ENCODE measurements around the gene ADAMTSL4.
"Not testable (repeated sequence)": the region's sequence is repeated elsewhere in the genome, so short reads cannot be mapped to it uniquely, and the experiment has no call there.

ADAMTSL4 gene

DNA sequence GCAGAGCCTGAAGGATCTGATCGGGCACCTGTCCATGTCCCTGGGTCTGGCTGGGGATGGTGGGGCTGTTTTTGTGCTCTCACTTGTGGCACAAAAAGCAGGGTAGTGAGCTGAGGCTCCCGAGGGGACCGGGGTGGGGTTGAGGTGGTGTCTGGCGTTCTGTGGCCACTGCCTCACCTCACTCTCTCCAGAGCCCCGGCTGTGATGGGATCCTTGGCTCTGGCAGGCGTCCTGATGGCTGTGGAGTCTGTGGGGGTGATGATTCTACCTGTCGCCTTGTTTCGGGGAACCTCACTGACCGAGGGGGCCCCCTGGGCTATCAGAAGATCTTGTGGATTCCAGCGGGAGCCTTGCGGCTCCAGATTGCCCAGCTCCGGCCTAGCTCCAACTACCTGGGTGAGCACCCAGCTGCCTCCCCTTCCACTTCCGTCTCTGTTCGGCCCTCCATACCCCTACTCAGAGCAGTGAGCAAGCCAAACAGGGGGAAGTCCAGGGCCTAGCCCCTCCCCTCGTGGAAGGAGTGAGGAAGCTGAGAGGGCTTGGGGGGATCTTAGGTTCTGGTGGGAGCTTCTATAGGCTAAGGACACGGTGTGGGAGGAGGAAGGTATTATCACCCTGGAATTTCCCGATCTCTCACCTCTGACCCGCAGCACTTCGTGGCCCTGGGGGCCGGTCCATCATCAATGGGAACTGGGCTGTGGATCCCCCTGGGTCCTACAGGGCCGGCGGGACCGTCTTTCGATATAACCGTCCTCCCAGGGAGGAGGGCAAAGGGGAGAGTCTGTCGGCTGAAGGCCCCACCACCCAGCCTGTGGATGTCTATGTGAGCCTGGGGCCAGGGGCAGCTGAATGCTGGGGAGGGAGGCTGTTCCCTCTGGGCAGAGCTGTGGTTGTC, 7.0 kb downstream of the ADAMTSL4 start:
- no peak for DNase-seq

DNA sequence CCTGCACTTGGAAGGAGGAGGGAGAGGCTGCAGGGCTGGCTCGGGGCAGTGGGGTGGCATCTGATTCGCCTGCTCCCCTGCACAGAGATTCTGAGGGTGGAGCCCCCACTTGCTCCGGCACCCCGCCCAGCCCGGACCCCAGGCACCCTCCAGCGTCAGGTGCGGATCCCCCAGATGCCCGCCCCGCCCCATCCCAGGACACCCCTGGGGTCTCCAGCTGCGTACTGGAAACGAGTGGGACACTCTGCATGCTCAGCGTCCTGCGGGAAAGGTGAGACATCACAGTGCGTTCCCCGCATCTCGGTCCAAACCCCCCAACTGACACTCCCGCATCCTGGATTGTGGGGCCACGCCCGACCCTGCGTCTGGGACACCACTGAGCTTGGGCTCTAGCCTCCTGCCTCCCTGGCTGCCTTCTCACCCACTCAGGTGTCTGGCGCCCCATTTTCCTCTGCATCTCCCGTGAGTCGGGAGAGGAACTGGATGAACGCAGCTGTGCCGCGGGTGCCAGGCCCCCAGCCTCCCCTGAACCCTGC, 7.9 kb downstream of the ADAMTSL4 start:
- DNase-seq = no peak

DNA sequence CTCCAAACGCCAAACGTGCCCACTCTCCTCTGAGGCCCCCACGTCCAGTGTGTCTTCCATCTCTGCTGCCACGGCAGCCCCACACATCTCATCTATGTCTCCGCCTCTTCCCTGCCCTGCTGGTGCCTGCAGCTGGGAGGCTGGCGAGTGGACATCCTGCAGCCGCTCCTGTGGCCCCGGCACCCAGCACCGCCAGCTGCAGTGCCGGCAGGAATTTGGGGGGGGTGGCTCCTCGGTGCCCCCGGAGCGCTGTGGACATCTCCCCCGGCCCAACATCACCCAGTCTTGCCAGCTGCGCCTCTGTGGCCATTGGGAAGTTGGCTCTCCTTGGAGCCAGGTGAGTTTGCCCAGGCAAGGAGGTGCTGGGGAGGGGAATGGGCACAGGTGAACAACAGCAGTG, 8.6 kb downstream of the ADAMTSL4 start:
- no peak for DNase-seq

DNA sequence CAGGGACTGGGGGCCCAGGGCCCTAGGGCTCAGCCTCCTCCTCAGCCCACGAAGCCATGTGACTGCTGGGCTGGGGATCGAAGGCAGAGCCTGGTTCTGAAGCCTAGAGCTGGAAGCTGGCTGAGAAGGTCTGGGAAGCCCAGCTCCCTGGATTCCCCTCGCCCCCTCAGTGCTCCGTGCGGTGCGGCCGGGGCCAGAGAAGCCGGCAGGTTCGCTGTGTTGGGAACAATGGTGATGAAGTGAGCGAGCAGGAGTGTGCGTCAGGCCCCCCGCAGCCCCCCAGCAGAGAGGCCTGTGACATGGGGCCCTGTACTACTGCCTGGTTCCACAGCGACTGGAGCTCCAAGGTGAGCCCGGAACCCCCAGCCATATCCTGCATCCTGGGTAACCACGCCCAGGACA, 9.1 kb downstream of the ADAMTSL4 start:
- no peak for DNase-seq

DNA sequence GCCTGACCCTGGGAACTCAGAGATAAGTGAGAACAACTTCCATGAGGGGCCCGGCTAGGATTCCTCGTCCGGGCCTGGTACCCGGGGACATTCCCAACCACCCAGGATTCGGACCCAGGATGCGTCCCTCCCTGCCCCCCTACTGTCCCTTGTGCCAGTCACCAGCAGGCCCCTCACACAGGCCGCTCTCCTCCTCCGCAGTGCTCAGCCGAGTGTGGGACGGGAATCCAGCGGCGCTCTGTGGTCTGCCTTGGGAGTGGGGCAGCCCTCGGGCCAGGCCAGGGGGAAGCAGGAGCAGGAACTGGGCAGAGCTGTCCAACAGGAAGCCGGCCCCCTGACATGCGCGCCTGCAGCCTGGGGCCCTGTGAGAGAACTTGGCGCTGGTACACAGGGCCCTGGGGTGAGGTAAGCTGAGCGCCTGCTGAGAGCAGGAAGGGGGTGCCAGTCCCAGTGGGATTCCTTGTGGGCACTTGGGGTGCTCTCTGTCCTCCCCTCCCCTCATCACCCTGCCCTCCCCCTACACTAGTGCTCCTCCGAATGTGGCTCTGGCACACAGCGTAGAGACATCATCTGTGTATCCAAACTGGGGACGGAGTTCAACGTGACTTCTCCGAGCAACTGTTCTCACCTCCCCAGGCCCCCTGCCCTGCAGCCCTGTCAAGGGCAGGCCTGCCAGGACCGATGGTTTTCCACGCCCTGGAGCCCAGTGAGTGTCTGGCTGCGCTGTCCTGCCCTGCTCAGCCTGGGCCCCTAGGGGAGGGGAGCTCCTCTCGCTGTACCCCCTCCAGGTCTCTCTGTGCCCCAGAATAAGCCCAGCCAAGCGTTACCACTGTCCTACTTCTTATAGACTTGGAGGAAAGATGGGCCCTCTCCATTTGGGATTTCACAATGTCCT, 9.8 kb downstream of the ADAMTSL4 start:
- no peak for DNase-seq

DNA sequence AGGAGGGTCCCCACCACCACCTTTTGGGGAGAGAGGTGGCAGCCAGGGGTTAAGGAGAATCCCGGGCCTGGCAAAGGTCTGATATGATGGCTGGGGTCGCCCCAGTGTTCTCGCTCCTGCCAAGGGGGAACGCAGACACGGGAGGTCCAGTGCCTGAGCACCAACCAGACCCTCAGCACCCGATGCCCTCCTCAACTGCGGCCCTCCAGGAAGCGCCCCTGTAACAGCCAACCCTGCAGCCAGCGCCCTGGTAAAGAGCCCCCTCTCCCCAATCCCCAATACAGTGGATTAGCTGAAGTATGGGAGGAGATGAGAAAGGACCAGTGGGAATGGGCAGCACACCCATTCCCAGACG, 10.4 kb downstream of the ADAMTSL4 start:
- DNase-seq = no peak

DNA sequence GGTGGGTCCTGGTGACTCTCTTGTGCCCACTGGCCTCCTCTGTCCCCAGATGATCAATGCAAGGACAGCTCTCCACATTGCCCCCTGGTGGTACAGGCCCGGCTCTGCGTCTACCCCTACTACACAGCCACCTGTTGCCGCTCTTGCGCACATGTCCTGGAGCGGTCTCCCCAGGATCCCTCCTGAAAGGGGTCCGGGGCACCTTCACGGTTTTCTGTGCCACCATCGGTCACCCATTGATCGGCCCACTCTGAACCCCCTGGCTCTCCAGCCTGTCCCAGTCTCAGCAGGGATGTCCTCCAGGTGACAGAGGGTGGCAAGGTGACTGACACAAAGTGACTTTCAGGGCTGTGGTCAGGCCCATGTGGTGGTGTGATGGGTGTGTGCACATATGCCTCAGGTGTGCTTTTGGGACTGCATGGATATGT, 10.8 kb downstream of the ADAMTSL4 start:
- DNase-seq = peak; percentile 83 to 89

DNA sequence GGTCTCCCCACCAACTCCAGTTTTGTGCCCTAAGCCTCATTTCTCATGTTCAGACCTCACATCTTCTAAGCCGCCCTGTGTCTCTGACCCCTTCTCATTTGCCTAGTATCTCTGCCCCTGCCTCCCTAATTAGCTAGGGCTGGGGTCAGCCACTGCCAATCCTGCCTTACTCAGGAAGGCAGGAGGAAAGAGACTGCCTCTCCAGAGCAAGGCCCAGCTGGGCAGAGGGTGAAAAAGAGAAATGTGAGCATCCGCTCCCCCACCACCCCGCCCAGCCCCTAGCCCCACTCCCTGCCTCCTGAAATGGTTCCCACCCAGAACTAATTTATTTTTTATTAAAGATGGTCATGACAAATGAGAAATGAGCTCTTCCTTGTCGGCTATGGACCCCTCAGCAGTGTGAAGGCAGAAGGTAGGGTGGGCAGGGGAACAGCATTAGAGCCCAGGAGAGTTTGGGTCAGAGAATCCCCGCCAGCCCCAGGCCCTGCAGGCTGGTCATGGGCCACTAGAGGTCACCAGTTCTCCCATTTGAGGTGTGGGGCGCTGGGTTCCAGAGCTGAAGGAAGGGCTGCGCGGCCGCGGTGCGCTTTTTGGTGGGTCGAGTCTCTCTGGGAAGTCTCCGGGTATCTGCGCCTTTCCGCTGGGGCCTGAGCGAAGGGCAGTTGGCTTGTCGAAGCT, 11.5 kb downstream of the ADAMTSL4 start:
- DNase-seq = peak; percentile 95 to 98

DNA sequence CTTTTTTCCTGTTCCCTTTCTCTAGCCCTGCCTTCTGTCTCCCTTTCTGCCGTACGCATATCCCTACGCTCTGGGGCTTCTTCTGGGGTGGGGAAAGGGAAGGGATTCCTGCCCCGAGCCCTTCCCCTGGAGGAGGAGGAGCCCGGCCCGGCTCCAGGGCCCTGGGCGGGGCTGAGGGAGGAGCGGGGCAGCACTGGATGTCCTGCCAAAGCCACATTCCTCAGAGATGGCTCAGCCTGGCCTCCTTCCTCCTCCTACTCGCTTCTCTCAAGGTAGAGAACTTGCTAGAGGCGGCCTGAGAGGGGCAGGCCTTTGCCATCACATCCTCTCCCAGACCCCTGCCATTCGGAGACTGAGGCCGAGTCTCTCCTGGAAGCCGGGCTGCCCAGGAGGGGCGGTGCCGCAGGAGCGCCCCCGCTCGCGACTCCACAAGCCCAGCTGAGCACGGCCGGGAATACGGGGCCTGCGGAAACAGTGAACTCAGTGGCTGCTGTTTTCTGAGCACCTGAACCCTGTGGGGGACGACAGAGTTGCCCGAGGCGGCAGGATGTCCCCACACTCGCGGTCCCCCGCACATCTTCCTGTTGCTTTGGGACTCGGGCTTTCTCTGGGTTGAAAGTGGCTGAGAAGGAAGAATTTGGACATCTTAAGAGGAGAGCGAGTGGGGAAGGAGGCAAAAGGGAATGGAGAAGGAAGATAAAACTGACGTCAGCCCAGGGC, 12.2 kb downstream of the ADAMTSL4 start:
- DNase-seq = peak; percentile 91 to 95

DNA sequence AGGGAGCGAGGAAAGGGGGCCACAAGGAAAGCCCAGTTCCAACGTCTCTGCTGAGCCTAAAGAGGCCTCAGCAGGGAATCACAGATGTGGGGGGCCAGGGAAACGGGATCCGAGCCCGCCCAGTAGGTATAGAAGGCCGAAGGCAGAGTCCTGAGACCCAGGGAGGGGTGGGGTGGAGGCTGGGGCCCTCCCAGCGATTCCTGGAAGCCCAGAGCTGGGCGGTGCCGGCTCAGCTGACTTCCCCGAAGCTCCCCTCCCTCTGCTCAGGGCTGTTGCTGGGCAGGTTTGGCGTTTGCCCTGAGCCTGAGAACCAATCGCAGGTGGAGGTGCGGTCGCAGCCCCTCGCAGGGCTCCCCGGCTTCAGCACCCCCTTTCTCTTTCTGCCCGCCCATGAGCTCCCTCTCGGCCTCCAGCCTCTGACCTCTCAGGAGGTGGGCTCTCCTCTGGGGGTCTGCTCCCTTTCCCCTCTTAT, 12.8 kb downstream of the ADAMTSL4 start:
- DNase-seq = peak; percentile 93 to 96

DNA sequence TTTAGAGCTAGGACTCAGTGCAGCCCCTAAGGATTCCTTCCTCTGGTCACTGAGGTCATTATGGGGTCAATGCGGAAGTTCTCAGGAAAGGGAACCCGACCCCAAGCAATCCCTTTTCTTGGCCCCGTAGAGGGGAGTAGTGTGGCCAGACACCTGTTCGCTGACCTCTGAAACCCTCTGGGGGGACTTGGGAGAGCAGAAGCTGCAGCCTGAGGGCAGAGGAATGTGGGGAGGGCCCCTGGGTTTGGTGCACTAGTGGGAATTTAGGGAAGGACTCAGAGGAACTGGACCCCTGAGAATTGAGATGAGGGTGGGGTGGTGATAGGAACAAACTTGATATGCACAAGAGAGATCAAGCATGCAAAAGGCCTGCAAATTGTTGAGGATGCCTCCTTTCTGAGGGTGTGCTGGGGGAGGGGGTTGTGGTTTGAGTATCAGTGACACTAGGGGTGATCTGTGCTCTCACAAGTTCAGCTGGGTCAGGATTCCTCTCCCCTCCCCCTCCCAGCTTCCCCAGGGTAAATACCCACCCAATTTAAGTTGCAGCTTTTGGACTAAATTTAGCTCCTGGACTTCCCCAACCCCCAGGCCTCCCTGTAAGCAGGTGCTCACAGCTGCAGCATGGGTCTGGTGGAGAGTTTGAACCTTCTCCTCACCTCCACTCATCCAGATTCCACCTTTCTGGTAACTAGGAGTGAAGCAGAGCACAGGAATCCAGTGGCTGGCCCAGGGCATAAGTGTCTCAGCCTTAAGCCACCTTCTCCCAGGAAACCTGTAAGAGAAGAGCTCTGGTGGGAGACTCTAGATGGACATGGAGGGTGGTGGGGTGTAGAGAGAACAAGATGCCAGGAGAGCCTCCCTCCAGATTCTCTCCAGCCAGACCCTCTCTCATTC, 13.5 kb downstream of the ADAMTSL4 start:
- peak; percentile 56 to 76 for DNase-seq

DNA sequence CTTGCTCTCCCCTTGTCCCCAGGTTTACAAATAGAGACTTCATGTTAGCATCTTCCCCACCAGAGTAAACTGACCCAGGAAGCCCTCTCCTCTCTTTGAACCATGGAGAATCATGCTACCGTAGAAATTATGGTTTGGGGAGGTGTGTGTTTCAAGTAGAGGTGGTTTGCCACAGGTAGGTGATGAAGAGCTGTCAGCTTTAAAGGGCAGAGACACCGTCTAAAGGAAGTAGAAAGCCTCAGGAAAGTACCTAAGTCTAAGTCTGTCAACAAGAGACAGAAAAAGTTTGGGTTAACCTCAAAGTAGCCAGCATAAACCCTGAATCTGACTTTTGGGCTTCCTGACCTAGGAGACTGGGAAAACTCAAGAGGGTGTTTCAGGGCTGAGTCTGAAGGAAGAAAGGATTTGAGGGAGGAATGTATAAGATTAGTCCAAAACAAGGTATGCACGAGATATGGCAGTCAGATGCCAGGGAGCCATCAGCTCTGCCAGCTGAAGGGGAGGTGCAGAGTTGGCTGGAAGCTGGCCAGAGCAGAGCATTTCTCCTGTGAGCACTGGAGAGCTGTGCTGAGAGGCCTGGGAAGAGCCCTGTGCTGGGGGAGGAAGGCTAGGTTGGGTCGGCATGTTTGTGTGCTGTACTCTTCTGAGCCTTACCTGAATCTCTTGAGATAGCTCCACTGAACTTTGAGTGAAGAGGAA, 14.3 kb downstream of the ADAMTSL4 start:
- DNase-seq = peak; percentile 88 to 90

DNA sequence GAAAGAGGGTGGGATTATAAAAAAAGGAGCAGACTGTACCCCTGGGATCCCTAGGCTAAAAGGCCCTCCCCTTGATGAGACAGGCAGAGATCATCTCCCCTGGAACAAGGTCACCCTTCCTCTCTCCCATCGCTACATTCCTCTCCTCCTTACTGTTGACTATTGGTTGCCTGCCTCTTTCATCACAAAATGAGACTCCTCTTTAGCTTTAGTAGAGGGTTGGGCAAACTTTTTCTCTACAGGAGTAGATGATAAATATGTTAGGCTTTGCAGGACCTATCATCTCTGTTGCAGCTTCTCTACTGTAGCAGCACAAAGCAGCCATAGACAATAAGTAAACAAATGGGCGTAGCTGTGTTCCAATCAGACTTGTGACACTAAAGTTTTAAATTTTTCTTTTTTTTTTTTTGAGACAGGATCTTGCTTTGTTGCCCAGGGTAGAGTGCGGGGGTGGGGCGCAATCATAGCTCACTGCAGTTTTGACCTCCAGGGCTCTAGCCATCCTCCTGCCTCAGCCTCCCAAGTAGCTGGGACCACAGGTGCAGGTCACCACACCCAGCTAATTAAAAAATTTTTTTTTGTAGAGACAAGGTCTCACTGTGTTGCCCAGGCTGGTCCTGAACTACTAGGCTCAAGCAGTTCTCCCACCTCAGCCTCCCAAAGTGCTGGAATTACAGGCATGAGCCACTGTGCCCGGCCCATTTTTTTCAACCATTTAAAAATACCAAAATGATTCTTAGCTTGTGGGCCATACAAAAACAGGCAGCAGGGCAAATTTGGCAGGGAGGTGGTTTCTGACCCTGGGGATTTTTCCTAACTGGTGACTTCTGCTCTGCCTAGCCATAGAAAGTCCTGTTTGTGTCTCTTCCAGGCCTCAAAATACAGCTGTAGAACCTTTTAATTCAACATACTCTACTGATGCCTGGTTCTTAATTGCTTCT, 15.1 kb downstream of the ADAMTSL4 start:
- no peak for DNase-seq

DNA sequence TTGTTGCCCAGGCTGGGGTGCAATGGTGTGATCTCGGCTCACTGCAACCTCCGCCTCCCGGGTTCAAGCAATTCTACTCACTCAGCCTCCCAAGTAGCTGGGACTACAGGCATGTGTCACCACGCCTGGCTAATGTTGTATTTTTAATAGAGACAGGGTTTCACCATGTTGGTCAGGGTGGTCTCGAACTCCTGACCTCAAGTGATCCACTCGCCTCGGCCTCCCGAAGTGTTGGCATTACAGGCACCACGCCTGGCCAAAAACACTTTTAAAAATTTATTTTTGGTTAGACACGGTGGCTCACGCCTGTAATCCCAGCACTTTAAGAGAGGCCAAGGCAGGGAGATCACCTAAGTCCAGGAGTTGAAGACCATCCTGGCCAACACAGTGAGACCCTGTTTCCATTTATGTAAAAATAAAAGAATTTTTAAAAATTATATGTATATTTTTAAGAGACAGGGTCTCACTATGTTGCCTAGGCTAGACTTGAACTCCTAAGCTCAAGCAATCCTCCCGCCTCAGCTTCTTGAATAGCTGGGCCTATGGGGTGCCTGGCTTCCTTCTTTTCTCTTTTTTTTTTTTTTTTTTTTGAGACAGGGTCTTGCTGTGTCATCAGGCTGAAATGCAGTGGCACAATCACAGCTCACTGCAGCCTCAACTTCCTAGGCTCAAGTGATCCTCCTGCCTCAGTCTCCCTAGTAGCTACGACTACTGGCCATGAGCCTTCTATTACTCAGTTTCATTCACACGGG, 16.2 kb downstream of the ADAMTSL4 start:
- not testable (repeated sequence) for DNase-seq

DNA sequence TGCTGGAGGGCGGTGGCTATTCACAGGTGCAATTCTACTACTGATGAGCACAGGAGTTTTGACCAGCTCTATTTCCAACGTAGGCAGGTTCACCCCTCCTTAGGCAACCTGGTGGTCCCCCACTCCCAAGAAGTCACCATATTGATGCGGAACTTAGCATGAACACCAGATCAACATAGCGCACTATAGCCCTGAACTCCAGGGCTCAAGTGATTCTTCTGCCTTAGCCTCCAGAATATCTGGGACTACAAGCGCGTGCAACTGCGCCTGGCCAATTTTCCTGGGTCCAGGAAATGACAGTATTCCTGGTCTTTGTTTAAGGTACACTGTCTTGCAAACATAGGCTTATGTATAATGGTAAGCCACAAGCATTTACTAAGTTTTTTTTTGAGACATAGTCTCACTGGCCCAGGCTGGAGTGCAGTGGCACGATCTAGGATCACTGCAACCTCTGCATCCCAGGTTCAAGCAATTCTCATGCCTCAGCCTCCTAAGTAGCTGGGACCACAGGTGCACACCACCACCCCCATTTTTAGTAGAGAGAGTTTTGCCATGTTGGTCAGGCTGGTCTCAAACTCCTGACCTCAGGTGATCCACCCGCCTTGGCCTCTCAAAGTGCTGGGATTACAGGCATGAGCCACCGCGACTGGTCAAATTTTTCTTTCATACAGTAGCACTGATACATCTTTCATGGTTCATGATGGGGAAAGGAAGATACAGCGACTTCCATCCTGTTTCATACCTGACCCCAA, 17.6 kb downstream of the ADAMTSL4 start:
- no peak for DNase-seq

DNA sequence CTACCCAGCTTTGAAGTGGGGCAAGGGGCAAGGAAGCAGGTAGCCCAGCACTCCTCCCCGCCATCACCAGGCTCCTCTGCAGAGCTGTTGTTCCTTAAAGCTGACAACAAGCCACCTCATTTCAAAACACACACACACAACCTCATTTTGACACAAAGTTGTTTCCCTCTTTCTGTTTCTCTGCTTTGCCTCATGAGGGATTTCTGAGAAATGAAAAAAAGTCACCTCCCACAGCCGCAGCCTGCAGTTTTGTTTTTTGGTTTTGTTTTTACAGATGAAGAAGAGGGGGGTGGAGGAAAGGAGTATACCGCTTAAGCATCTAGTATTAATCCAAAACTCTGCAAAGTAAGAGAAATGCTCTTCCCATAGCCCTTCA, 18.1 kb downstream of the ADAMTSL4 start:
- no peak for DNase-seq

DNA sequence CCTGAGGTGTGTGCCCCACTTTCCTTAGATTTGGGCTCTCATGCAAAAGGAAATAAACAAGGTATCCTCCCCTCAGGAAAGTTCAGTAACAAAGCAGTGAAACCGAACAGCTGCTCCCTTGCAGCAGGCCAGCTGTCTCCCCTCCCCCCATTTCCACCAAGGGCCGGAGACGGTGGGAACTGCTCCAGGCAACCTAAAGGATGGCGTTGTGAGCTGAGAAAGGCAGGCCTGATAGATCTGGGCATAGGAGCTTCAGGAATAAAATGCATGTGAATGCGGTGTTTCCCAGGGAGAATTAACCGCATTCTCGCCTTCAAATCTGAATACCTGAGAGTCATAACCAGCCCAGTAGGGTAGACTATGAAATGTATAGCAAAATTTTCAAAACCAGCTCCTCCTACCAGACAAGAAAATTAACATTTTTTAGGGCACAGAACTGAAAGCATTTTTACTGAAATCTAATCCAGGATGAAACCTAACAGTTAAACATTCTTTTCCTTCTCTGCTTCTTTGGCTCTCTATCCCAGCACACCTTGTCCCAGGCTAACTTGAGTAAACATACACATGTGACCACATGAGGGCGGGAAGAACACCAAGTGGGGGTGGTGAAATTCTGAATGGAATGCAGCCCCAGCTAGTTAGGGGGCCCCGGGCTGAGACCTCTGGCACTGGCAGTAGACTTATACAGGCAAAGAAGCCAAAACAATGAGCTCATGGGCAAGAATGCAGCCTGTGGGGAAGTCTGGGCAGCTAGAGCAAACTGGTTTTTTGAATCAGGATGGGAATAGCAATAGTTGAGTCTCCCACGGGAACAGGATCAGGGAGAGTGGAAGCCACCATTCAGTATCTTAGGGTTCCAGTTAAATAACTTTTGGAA, 18.7 kb downstream of the ADAMTSL4 start:
- DNase-seq = peak; percentile 86 to 93

Measured in SHP77 (cell line).